Parathyroid adenoma (tissue), 2 donors: ENCODE measurements around the gene SDK2.

ENCODE experiments used
- H2AFZ ChIP-seq: fragments of 300-600 bp; sonication (generic); one replicate; pipeline ENCODE4 v1.7.0; 2017; ENCODE audit warnings: antibody characterized with exemption, mild to moderate bottlenecking
- H3K27ac ChIP-seq: fragments of 300-600 bp; sonication (generic); one replicate; pipeline ENCODE4 v1.7.0; 2017
- H3K27me3 ChIP-seq: fragments of 300-600 bp; sonication (generic); one replicate; pipeline ENCODE4 v1.7.0; 2017; ENCODE audit warnings: low read length; ENCODE audit not compliant: control insufficient read depth, insufficient read depth
- H3K36me3 ChIP-seq: fragments of 300-600 bp; sonication (generic); one replicate; pipeline ENCODE4 v1.7.0; 2017; ENCODE audit warnings: low read length; ENCODE audit not compliant: control insufficient read depth, insufficient read depth
- H3K4me1 ChIP-seq: fragments of 300-600 bp; sonication (generic); one replicate; pipeline ENCODE4 v1.7.0; 2017; ENCODE audit warnings: control low read depth
- H3K4me2 ChIP-seq: fragments of 300-600 bp; sonication (generic); one replicate; pipeline ENCODE4 v1.7.0; 2017; ENCODE audit warnings: low read length
- H3K4me3 ChIP-seq: fragments of 300-600 bp; sonication (generic); one replicate; pipeline ENCODE4 v1.7.0; 2017; ENCODE audit warnings: low read depth, low read length
- H3K79me2 ChIP-seq: fragments of 300-600 bp; sonication (generic); one replicate; pipeline ENCODE4 v1.7.0; 2017; ENCODE audit warnings: control low read depth
- H3K9ac ChIP-seq: fragments of 300-600 bp; sonication (generic); one replicate; pipeline ENCODE4 v1.7.0; 2017; ENCODE audit warnings: mild to moderate bottlenecking
- H3K9me3 ChIP-seq: fragments of 300-600 bp; sonication (generic); one replicate; pipeline ENCODE4 v1.7.0; 2017; ENCODE audit warnings: low read length; ENCODE audit not compliant: control insufficient read depth
- TF ChIP-seq, protein P1 (sequence below): fragments of 300-600 bp; sonication (generic); IDR thresholded peaks from one replicate; pipeline ENCODE4 v1.7.0; 2017; ENCODE audit warnings: antibody characterized with exemption, mild to moderate bottlenecking
- donor health status: primary hyperparathyroidism.

Gene SDK2

GRCh38 chr17:73689596-73690275 is 45.5 kb upstream of the SDK2 start:
- Histone ChIP-seq H3K4me3 (no peak overlapping the region), H3K4me2 (no peak overlapping the region), H3K79me2 (no peaks in the 10 kb centered on the region), H3K27ac (no peak overlapping the region), H2AFZ (no peak overlapping the region), H3K27me3 (no peaks in the 10 kb centered on the region), H3K36me3 (no peaks in the 10 kb centered on the region), H3K4me1 (no peaks in the 10 kb centered on the region), H3K9ac (no peak overlapping the region), H3K9me3 (no peaks in the 10 kb centered on the region)
- TF ChIP-seq, protein P1, sequence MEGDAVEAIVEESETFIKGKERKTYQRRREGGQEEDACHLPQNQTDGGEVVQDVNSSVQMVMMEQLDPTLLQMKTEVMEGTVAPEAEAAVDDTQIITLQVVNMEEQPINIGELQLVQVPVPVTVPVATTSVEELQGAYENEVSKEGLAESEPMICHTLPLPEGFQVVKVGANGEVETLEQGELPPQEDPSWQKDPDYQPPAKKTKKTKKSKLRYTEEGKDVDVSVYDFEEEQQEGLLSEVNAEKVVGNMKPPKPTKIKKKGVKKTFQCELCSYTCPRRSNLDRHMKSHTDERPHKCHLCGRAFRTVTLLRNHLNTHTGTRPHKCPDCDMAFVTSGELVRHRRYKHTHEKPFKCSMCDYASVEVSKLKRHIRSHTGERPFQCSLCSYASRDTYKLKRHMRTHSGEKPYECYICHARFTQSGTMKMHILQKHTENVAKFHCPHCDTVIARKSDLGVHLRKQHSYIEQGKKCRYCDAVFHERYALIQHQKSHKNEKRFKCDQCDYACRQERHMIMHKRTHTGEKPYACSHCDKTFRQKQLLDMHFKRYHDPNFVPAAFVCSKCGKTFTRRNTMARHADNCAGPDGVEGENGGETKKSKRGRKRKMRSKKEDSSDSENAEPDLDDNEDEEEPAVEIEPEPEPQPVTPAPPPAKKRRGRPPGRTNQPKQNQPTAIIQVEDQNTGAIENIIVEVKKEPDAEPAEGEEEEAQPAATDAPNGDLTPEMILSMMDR, result no peak

DNA sequence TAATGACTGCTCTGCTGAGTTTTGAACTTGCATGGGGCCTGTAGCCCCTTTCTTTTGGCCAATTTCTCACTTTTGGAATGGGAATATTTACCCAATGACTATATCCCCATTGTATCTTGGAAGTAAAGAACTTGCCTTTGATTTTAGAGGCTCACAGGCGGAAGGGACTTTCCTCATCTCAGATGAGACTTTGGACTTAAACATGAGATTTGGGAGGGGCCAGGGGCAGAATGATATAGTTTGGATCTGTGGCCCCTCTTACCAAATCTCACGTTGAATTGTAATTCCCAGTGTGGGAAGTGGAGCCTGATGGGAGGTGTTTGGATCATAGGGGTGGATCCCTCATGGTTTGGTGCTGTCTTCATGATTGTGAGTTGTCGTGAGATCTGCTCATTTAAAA is 42.7 kb upstream of the SDK2 start:
- Histone ChIP-seq H3K9me3 (no peaks in the 10 kb centered on the region), H2AFZ (no peak overlapping the region), H3K36me3 (no peaks in the 10 kb centered on the region), H3K27ac (no peak overlapping the region), H3K4me1 (no peaks in the 10 kb centered on the region), H3K4me3 (no peak overlapping the region), H3K27me3 (no peaks in the 10 kb centered on the region), H3K79me2 (no peaks in the 10 kb centered on the region), H3K9ac (no peak overlapping the region), H3K4me2 (no peak overlapping the region)
- TF ChIP-seq, protein P1, result no peak

DNA sequence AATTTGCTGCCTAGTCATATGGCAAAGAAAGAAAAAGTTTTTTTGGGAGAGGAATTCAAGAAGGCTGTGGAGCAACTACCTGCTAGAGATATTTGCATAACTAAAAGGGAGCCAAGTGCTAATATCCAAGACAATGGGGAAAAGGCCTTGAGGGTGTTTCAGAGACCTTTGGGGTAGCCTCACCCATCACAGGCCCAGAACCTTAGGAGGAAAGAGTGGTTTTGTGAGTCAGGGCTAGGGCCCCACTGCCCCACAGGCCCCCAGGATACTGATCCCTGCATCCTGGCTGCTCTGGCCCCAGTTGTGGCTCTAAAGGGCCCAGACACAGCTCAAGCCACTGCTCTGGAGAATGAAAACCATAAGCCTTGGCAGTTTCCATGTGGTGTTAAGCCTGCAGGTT is 41.9 kb upstream of the SDK2 start:
- Histone ChIP-seq H3K79me2 (no peaks in the 10 kb centered on the region), H2AFZ (no peak overlapping the region), H3K4me3 (no peak overlapping the region), H3K27ac (no peak overlapping the region), H3K36me3 (no peaks in the 10 kb centered on the region), H3K9ac (no peak overlapping the region), H3K4me1 (no peaks in the 10 kb centered on the region), H3K27me3 (no peaks in the 10 kb centered on the region), H3K9me3 (no peaks in the 10 kb centered on the region), H3K4me2 (no peak overlapping the region)
- TF ChIP-seq, protein P1, result no peak

- no peaks in the 10 kb centered on the region for H3K27me3 ChIP-seq
- no peak overlapping the region for H3K4me2 ChIP-seq
- TF ChIP-seq, protein P1, result no peak
- no peak overlapping the region for H3K27ac ChIP-seq
- H3K9me3 ChIP-seq, result no peaks in the 10 kb centered on the region
- H3K36me3 ChIP-seq, result no peaks in the 10 kb centered on the region
- H3K9ac ChIP-seq, result no peak overlapping the region
- H3K79me2 ChIP-seq, result no peaks in the 10 kb centered on the region
- no peaks in the 10 kb centered on the region for H3K4me1 ChIP-seq
- H3K4me3 ChIP-seq, result no peak overlapping the region
- H2AFZ ChIP-seq, result no peak overlapping the region
Measured at GRCh38 chr17:73684183-73684582, 39.9 kb upstream of the SDK2 start.

DNA sequence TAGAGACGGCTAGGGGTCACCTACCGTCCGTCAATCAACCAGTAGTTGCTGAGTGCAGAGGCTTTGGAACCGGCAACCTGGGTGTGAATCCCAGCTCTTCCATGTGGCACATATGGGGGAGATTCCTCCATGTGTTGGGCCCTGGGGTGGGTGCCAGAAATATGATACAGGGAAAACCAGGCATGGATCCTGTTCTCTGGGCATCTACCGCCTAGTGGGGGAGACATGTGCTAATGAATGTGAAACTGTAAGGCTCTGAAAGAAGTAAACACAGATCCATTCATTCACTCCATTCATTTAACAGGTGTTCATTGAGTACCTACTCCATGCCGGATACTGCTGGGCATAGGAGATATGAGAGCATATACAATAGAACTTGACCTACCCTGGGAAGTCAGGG is 39.5 kb upstream of the SDK2 start:
- no peaks in the 10 kb centered on the region for H3K9me3 ChIP-seq
- H3K9ac ChIP-seq, result no peak overlapping the region
- no peak overlapping the region for H3K27ac ChIP-seq
- H3K4me2 ChIP-seq, result no peak overlapping the region
- H2AFZ ChIP-seq, result no peak overlapping the region
- H3K4me1 ChIP-seq, result no peaks in the 10 kb centered on the region
- TF ChIP-seq, protein P1, result no peak
- no peak overlapping the region for H3K4me3 ChIP-seq
- no peaks in the 10 kb centered on the region for H3K27me3 ChIP-seq
- no peaks in the 10 kb centered on the region for H3K36me3 ChIP-seq
- no peaks in the 10 kb centered on the region for H3K79me2 ChIP-seq
